ENCODE data around the gene DTWD2.
A peak's percentile ranks its signal among the peaks of the same experiment; 100 is the strongest.
"Not testable (repeated sequence)": the region's sequence is repeated elsewhere in the genome, so short reads cannot be mapped to it uniquely, and the experiment has no call there.

DTWD2 gene

GRCh38 chr5:118950354-118950753 lies 38.0 kb downstream of the DTWD2 start:
- DNase-seq (ENCODE audit: low spot score), result not testable (repeated sequence)

- no peak for DNase-seq (ENCODE audit: low spot score)
Observed at GRCh38 chr5:118946138-118946800, 42.1 kb downstream of the DTWD2 start.

- no peak for DNase-seq (ENCODE audit: low spot score)
Observed at GRCh38 chr5:118937393-118938061, 50.8 kb downstream of the DTWD2 start.

GRCh38 chr5:118933703-118934102 lies 54.6 kb downstream of the DTWD2 start:
- no peak for DNase-seq (ENCODE audit: low spot score)

- DNase-seq (ENCODE audit: low spot score), result no peak
Observed at GRCh38 chr5:118931564-118931963, 56.8 kb downstream of the DTWD2 start.

- no peak for DNase-seq (ENCODE audit: low spot score)
Observed at GRCh38 chr5:118924006-118924389, 64.3 kb downstream of the DTWD2 start.

DNA sequence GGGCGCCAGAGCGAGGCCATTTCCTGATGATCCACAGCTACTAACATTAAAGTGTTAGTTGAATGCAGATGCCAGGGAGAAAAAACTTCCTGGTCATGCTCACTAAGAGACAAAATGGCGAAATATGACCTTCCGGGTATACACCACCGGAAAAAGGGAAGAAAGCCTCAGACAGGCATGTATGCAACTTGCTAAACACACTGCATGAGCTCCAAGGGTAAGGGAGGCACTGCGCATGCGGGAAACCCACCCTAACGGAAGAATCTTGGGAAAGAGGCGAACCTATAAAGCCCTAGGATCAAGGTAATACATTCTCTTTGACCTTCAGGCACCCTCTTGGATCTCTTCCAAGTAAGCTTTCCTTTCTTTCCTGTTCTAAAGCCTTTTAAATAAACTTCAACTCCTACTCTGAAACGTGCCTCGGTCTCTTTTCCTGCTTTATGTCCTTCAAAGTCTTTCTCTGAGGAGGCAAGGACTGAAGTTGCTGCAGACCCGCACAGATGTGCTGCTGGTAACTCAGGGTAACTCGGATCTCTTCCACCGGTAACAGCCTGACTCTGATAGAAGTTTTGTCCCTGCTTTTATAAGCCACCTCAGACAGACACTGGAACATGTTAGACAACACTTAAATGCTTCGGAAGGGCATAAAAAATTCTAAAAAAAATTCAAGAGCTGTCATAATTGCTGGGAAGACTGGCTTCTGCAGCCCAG lies 64.9 kb downstream of the DTWD2 start:
- no peak for DNase-seq (ENCODE audit: low spot score)

- DNase-seq (ENCODE audit: low spot score), result no peak
Observed at GRCh38 chr5:118921866-118922265, 66.5 kb downstream of the DTWD2 start.

GRCh38 chr5:118919016-118919415 lies 69.3 kb downstream of the DTWD2 start:
- DNase-seq (ENCODE audit: low spot score), result no peak

DNA sequence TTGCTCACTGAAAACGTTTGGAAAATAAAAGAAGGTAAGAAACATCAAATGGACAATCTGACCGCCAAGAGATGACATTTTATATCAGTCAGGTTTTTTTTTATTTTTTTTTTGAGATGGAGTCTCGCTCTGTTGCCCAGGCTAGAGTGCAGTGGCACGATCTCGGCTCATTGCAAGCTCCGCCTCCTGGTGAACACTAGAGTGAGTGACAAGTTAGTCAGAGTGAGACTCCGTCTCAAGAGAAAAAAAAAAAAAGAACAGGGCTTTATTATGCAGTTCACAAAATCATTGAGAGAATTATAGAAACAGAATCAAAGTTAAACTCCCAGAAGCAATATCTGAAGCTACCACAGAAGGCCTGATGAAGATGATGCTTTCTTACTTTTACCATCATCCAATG lies 70.1 kb downstream of the DTWD2 start:
- DNase-seq (ENCODE audit: low spot score), result no peak

GRCh38 chr5:118907536-118907935 lies 80.8 kb downstream of the DTWD2 start:
- DNase-seq (ENCODE audit: low spot score), result not testable (repeated sequence)

- no peak for DNase-seq (ENCODE audit: low spot score)
Observed at GRCh38 chr5:118906947-118907346, 81.4 kb downstream of the DTWD2 start.

DNA sequence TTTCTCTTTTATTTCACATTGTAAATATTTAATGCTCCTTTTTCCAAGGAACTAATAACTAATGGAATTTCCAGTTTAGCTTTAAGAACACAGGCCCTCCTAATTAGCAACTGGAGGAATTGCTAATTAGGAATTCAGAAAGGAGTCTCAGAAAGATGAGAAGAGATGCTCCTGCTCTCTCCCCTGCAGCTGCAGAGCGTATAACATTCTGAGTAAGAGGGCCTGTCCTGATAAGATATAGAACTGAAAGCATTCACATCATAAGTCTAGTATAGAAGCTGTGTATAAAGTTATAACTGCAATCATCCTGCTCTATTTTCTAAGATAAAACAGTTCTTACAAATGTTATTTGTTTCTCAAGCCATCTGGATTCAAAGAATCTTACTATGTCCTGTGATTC lies 83.2 kb downstream of the DTWD2 start:
- no peak for DNase-seq (ENCODE audit: low spot score)

GRCh38 chr5:118902656-118903438 lies 85.5 kb downstream of the DTWD2 start:
- no peak for DNase-seq (ENCODE audit: low spot score)

DNA sequence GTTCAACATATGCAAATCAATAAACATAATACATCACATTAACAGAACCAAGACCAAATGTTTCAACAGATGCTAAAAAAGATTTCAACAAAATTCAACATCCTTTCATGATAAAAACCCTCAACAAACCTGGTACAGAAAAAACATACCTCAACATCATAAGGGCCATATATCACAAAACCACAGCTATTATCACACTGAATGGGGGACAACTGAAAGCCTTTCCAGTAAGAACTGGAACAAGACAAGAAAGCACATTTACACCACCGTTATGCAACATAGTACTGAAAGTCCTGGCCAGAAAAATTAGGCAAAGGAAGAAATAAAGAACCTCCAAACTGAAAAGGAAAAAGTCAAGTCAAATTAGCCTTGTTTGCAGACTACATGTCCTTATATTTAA lies 93.6 kb downstream of the DTWD2 start:
- DNase-seq (ENCODE audit: low spot score), result no peak

- DNase-seq (ENCODE audit: low spot score), result peak; percentile 8
Observed at GRCh38 chr5:118891252-118891651, 97.1 kb downstream of the DTWD2 start.

DNA sequence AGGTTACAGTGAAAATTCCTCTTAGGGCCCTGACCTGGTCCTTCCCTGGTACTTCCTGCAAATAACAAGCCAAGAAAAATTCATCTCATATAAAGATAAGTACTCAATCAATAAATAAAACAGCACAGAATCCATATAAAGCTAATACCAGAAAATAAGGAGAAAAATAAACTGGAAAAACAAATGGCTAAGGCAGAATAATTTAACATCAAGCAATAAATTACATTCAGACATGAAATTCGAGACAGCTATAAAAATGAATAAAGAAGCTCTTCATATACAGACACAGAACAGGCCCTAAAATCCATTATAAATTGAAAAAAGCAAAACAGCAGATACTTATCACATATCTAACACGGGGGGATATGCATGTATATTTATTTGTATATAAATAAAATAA lies 99.2 kb downstream of the DTWD2 start:
- no peak for DNase-seq (ENCODE audit: low spot score)

- no peak for DNase-seq (ENCODE audit: low spot score)
Observed at GRCh38 chr5:118888556-118888955, 99.8 kb downstream of the DTWD2 start.

DNA sequence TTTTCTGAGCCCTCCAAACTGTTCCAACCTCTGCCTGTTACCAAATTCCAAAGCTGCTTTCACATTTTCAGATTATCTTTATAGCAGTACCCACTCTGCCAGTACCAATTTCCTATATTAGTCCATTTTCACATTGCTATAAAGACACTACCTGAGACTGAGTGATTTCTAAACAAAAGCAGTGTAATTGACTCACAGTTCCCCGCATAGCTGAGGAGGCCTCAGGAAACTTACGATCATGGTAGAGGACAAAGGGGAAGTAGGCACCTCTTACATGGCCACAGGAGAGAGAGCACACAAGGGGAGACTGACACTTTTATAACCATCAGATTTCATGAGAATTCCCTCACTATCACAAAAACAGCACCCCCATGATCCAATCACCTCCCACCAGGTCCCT lies 105.0 kb downstream of the DTWD2 start:
- DNase-seq (ENCODE audit: low spot score), result no peak

DNA sequence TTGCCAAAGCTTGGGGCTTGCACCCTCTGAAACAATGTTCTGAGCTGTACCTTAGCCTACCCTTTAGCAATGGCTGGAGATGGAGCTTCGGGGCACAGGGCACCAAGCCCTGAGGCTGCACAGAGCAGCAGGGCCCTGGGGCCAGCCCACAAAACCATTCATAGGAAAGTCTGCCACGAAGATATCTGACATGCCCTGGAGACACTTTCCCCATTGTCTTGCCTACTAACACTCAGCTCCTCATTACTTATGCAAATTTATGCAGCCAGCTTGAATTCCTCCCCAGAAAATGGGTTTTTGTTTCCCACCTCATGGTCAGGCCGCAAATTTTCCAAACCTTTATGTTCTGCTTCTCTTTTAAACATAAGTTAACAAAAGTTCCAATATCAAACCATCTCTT lies 105.7 kb downstream of the DTWD2 start:
- no peak for DNase-seq (ENCODE audit: low spot score)

DNA sequence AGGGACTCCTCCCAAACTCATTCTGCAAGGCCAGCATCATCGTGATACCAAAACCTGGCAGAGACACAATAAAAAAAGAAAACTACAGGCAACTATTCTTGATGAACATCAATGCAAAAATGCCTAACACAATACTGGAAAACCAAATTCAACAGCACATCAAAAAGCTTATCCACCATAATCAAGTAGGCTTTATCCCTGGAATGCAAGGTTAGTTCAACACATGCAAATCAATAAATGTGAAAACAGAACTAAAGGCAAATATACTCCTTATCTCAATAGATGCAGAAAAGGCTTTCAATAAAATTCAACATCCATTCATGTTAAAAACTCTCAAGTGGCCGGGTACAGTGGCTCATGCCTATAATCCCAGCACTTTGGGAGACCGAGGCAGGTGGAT lies 111.5 kb downstream of the DTWD2 start:
- not testable (repeated sequence) for DNase-seq (ENCODE audit: low spot score)

DNA sequence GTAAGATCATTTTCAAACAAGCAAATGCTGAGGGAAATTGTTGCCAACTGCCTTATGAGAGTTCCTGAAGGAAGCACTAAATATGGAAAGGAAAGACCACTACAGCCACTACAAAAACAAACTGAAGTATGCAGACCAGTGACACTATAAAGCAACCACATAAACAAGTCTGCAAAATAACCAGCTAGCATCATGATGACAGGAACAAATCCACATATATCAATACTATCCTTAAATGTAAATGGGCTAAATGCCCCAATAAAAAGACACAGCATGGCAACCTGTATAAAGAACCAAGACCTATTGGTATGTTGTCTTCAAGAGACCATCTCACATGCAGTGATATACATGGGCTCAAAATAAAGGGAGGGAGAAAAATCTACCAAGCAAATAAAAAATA lies 113.2 kb downstream of the DTWD2 start:
- DNase-seq (ENCODE audit: low spot score), result no peak

- DNase-seq (ENCODE audit: low spot score), result no peak
Observed at GRCh38 chr5:118873417-118873816, 114.9 kb downstream of the DTWD2 start.
